Activated CD4-positive, alpha-beta T cell treated with anti-CD3 and anti-CD28 coated beads, Interleukin-2, Interleukin-4, amounts not matched to agents 100 ng/mL and 50 ng/mL, durations not matched to agents 16 hours and 8 hours (primary cell): ENCODE data around the gene RABGAP1L.
"Not testable (repeated sequence)": the region's sequence is repeated elsewhere in the genome, so short reads cannot be mapped to it uniquely, and the experiment has no call there.

ENCODE experiments used
- DNase-seq: peaks from one replicate; pipeline ENCODE4 v3.0.0-alpha.2; 2020; ENCODE audit warnings: low spot score

RABGAP1L gene

GRCh38 chr1:174153825-174154107 is 5.6 kb upstream of the RABGAP1L start:
- DNase-seq, result no peak

DNA sequence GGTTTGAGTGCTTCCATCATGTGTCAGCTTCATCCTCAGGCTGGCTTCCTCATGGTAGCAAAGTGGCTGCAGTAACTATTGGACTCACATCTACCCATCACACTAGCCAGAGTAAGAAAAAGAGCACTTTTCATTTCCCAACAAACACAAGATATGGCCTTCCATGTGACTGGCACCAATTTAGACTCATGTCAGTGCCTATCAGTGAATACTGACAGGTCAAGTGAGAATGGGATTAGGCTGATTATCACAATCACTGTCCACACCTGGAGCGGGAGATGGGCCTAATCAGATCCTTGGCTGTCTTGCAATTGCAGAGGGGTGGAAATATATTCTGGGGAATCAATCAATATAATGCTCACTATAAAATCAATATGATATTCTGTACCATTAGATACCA is 2.9 kb upstream of the RABGAP1L start:
- DNase-seq, result peak; percentile 22

GRCh38 chr1:174157157-174157806 is 2.0 kb upstream of the RABGAP1L start:
- peak; percentile 92 for DNase-seq

DNA sequence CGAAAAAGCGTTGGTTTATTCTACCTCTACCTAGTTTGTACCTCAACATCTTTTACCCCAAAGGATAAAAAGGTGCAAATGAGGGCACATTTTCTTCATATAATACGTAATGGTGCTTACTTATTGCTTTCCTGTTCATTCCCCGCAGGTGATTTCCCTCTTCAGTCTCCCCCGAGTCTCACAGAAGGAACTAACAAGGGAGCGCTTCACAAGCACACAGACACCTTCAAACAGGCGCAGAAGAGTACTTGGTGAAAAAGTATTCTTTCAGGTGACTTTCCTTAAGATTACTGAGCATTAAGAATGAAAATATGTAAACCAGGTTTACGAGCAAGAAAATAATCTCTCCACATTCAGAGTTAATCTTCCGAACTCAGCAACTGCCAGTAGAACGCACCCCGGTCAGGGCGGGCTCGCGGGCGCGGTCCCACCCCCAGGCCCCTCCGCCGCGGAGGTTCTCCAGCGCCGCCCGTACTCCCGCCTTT is 511 bp upstream of the RABGAP1L start:
- peak; percentile 30 for DNase-seq

DNA sequence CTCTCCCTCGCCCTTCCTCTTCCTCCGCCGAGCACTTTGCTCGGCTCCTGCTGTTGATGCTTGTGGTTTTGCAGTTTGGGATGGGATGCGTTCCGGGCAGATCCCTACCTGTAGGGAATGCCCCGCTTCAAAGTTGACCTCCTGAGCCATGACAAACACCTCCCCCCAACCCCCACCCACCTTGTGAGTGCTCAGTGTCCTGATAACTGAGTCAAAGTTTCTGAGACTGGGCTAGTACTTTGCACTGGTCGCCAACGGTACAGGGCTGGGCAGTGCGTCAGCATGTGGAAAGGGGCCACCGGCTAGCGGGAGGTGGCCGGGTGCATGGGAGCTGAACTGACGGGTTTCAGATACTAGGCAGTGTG is 771 bp downstream of the RABGAP1L start:
- DNase-seq, result peak; percentile 11

- no peak for DNase-seq
Observed at GRCh38 chr1:174160603-174161002, 1.3 kb downstream of the RABGAP1L start.

DNA sequence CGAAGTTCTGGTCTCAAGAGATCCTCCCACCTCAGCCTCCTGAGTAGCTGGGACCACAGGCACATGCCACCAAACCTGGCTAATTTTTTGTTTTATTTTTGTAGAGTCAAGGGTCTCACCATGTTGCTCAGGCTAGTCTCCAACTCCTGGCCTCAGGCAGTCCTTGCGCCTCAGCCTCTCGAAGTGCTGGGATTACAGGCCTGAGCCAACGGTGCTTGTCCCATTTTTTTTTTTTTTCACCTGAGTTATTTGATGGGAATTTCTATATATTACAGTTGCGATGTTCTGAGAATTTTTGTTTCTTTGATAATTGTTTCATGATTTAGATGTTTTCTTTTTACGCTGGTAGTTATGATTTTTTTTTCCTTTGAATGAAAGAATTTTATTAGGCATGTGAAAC is 2.5 kb downstream of the RABGAP1L start:
- no peak for DNase-seq

DNA sequence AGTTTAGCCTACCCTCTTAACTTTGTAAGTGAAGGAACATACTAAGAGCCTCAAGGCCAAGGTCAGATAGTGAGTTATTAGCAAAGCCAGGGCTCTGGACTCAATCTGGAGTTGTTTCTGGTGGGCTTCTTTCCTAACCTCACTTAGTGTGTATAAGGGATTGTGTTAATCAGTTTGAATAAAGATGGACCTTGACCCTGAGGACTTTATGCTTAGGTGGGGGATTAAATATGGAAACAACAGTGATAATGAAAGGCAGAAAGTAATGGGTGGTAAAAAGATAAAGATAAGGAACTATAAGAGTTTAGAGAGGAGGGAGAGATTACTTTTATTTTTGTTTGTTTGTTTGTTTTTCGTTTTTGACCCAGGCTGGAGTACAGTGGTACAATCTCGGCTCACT is 5.5 kb downstream of the RABGAP1L start:
- no peak for DNase-seq

GRCh38 chr1:174165471-174166137 is 6.3 kb downstream of the RABGAP1L start:
- DNase-seq, result no peak

DNA sequence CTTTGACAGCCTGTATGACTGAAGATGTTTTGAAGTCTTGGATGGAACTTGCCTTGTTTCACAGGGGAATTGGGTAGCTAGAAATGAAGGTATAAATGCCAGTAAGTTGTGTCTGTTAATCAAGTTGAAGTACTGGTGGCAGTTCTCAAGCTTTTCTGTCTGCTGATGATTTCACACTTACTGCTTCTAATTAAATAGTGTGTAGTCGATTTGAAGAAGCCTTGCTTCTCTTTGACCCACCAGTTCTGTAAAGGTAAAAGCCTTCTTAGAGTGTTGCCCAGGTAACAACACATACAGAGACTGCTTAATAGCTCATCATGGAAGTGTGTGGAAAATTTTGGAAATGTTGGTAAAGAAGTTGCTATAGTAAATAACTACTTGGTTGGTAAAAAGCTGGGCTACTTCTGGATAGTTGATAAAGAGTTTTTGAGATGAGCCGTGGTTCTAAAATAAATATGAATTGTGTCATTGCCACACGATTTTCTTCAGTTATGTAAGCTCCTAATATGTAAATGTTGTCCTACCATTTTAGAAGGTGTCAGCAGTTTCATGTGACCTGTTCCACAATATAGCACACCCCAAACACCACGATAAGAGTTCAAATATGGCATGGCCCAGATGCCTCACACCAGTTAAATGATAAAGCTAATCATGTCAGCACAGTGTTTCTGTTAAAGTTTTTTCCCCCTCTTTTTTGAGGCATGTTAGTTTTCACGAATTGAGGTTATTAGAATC is 7.4 kb downstream of the RABGAP1L start:
- DNase-seq, result no peak

GRCh38 chr1:174167265-174167803 is 8.0 kb downstream of the RABGAP1L start:
- no peak for DNase-seq

DNA sequence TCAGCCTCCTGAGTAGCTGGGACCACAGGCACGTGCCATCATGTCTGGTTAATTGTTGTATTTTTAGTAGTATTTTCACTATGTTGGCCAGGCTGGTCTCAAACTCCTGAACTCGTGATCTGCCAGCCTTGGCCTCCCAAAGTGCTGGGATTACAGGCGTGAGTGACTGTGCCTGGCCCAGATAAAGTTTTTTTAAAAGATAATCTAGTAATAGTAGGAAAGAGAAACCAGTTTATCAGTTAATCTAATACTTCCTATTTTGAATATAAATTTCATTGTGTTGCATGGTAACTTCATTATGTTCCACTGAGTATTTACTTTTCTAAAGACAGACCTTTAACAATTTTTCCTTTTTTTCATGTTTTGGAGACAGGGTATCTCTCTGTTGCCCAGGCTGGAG is 10.0 kb downstream of the RABGAP1L start:
- DNase-seq, result no peak

GRCh38 chr1:174171073-174171472 is 11.8 kb downstream of the RABGAP1L start:
- DNase-seq, result no peak

- peak; percentile 62 for DNase-seq
Observed at GRCh38 chr1:174174461-174175329, 15.4 kb downstream of the RABGAP1L start.

DNA sequence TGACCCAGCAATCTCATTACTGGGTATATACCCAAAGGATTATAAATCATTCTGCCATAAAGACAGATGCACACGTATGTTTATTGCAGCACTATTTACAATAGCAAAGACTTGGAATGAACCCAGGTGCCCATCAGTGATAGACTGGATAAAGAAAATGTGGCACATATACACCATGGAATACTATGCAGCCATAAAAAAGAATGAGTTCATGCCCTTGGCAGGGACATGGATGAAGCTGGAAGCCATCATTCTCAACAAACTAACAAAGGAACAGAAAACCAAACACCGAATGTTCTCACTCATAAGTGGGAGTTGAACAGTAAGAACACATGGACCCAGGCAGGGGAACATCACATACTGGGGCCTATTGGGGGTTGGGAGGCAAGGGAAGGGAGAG is 19.1 kb downstream of the RABGAP1L start:
- DNase-seq, result not testable (repeated sequence)

- DNase-seq, result no peak
Observed at GRCh38 chr1:174189428-174190062, 30.2 kb downstream of the RABGAP1L start.

GRCh38 chr1:174190691-174191199 is 31.4 kb downstream of the RABGAP1L start:
- no peak for DNase-seq

DNA sequence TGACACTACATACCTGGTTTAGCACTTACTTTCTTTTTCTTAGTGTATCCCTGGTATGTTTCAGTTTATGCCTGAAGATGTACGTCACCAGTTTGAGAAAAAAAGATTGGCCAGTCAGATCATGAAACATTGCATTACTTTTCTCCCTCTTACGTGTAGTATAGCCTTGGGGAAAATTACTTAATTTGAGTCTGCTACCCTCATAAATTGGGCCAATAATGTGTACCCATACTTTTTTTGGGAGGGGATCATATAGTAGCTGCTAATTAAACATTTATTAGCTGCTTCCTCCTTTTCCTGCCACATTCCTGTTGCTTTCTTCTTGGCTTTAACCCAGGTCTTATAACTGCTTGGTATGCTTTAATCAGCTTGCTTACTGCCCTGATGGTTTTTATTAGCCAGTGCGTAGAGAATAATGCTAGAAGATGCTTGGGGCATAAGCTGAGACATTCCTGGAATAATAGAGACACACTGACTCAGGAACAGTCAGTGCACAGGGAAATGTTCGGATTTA is 32.1 kb downstream of the RABGAP1L start:
- DNase-seq, result no peak

DNA sequence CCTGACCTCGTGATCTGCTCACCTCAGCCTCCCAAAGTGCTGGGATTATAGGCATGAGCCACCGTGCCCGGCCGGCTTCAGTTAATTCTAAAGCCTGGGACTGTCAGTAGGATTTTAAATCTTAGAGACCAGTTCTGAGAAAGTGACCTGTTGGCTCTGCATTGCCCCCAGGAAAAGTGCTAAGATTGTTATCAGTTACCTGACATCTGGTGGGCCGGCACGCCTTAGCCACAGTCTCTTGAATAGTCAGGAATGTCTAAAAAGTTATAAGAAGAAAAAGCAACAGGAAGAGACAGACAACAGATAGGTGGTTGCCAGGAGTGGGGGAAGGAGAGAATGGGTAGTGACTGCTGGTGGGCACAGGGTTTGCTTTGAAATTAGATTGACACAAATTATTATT is 35.1 kb downstream of the RABGAP1L start:
- DNase-seq, result no peak

DNA sequence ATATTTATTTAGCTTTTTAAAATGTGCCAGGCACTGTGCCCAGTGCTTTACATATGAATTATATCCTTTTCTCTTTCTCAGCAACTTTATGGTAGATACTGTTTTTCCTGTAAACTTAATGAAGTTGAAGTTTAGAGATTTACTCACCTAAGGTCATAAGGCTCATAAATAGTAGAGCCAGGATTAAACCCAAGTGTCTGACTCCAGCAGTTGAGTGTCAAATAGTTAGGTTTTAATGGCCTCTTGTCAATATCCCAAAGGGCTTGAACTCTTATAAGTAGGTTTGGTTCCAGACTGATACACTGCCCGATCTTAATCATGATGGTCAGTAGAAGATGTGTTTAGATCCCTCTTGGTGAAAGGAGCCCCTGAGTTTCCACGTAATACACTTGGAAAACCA is 37.8 kb downstream of the RABGAP1L start:
- DNase-seq, result no peak

- no peak for DNase-seq
Observed at GRCh38 chr1:174197547-174197946, 38.2 kb downstream of the RABGAP1L start.
